Frontal cortex (tissue), 4 donors: ENCODE data around the gene GPR135. TPM values are rescaled to one million over a fixed set of nuclear protein-coding genes. Genes with fewer than 3 reads are reported as not detected.

Source experiments
- DNase-seq, 2 donors: peaks; one replicate each; pipeline ENCODE4 v3.0.0; 2012; ENCODE audit warnings: low spot score in 2 of 2
- FAIRE-seq: peaks from 2 replicates; lab custom pipeline; 2012; peaks lifted over from hg19 to GRCh38; lab: Jason Lieb, UNC
- total RNA-seq: library from RNA; depleted of rRNA; stranded (reverse); fragments of >200 nt; gene quantifications from one replicate; pipeline ENCODE4 v1.2.3, GENCODE V29; 2014
- donor health status: control.
- donor health status: control.
- donor health status: control.

GPR135 gene, protein sequence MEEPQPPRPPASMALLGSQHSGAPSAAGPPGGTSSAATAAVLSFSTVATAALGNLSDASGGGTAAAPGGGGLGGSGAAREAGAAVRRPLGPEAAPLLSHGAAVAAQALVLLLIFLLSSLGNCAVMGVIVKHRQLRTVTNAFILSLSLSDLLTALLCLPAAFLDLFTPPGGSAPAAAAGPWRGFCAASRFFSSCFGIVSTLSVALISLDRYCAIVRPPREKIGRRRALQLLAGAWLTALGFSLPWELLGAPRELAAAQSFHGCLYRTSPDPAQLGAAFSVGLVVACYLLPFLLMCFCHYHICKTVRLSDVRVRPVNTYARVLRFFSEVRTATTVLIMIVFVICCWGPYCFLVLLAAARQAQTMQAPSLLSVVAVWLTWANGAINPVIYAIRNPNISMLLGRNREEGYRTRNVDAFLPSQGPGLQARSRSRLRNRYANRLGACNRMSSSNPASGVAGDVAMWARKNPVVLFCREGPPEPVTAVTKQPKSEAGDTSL
- 5.3 TPM for total RNA-seq

DNA sequence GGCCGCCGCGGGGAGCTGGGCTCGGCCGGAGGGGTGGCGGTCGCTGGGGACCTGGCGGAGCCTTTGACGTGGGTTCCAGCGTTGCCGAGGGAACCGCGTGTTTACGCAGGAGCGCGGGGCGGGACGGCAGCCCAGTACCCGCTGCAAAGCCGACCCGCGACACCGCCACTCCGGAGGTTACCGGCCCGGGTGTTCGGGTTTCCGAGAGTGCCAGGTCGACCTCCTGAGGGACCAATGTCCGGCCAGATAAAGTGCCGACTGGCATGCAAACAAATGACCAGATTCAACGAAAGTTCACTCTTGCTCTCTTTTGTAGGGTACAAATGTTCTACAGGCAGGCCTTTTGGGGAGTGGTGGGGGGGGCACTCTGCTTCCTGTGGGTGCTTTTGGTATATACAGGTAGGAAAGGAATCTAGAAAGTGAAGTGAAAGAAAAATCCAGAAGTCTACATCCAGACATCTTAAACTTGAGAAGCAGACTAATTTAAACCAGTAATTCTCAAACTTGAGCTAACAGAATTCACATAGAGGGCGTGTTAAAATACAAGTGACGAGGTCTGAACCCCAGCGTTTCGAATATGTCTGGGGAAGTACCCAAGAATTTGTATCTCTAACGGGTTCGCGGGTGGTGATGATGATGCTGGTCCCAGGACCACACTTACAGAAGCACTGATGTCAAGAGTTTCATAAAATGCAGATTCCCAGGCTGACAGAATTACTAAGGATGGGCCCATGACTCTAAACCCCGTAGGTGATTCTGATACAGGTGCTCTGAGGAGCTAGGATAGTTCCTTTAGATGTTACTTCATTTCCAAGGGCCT, at the start of gene GPR135:
GPR135 (minus strand) TSS at position 65 of the 820 bp plus-strand sequence. CDS start 154 bp downstream, outside the sequence.
- DNase-seq (peak in 1 of 2 donors; percentile 18), FAIRE-seq (no peak)

DNA sequence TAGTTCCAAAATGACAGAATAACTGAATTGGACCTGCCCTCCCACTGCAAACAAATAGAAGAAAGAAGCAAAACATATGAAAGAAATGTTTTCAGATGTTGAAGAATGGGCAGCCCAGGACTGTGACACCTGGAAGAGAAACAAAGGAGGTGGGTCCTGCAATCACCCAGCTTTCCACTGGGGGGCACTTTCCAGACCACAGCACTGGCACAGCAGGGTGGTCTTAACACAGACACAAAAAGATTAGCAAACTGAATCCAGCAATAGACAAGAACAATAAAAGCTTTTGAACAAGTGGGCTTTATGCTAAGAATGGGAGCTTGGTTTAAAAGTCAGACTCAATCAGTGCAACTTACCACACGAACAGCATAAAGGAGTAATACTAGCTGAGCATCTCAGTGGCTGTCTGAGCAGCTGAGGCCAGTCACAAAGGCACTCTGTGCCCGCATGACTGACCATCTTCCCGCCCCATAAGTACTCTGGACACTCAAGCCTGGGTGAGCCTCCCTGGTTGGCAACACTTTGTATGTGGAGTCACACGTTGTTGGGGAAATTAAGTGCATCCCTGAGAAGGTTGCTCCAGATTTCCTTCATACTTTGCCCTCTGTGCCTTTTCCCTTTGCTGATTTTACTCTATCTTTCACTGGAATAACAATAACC, 46.9 kb upstream of the GPR135 start:
- no peak for DNase-seq

DNA sequence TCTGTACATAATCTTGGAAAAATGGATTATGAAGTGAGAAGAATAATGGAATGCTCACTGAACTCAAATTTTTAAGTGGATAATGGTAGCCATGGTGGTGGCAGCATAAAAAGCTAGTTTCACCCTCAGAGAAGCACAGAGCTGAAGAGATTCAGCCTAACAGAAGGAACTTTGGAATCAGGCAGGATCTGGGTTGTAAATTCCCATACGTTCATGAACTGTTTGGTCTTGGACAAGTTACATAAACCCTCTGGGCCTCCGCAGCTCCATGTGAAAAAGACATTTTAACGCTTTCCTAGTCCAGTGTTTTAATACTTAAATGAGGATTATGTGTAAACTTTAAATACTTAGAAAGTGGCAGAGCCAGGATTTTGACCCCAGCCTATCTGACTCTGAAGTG, 45.8 kb upstream of the GPR135 start:
- DNase-seq (no peak), FAIRE-seq (no peak)

More for the DNA sequence above, 46.9 kb upstream of the GPR135 start:
- FAIRE-seq, result no peak

DNA sequence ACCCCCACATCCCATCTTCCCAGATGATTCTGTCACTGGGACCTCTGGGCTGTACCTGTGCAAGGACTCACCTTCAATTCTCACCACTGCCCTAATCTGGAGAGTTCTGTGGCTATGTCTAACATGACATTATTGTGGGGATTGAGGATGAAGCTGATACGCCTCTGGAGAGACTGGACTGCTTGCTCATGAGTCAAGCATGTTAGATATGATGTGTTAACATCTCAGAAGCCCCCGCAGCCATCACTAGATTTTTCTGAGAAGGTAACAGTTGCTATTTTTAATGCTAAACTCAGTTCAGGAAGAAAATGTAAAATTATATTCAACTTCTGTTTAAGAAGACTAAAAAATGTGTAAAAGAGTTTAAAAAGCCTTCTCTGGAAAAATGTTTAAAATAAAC, 44.8 kb upstream of the GPR135 start:
- DNase-seq (no peak), FAIRE-seq (peak; percentile 57)

DNA sequence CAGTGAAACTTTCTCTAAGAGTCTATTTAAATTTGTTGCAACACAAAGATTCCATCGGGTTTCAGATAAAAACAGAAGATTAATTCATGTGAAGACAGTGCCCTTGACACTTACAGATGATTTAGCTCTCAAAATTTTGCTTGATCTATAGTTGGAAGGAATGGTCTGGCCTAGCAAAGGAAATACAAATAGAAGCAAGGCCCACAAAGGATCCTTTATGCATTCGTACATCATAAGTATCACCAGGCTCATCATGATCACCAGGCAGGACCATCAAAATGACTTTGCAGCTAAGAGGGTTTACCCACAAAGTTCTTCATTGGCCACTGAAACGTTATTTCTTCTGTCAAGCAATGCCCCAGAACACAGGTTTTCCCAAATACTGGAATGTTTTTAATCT, 43.9 kb upstream of the GPR135 start:
- DNase-seq, result no peak
- no peak for FAIRE-seq

DNA sequence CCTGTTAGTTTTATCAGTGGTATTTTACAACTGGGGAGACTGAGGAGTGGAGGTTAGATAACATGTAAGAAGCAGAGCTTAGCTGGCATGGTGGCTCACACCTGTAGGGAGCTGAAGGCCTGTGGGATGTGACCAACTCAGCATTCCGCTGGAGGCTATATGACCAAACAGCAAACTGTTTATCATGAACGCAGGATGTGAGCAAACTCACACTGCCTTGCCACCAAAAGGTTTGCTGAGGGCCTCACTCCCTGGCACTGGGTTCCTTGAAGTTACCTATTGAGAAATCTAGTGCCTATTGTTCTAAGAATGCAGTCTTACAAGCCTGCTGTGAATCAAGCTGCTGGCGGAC, 42.5 kb upstream of the GPR135 start:
- FAIRE-seq (no peak), DNase-seq (no peak)

DNA sequence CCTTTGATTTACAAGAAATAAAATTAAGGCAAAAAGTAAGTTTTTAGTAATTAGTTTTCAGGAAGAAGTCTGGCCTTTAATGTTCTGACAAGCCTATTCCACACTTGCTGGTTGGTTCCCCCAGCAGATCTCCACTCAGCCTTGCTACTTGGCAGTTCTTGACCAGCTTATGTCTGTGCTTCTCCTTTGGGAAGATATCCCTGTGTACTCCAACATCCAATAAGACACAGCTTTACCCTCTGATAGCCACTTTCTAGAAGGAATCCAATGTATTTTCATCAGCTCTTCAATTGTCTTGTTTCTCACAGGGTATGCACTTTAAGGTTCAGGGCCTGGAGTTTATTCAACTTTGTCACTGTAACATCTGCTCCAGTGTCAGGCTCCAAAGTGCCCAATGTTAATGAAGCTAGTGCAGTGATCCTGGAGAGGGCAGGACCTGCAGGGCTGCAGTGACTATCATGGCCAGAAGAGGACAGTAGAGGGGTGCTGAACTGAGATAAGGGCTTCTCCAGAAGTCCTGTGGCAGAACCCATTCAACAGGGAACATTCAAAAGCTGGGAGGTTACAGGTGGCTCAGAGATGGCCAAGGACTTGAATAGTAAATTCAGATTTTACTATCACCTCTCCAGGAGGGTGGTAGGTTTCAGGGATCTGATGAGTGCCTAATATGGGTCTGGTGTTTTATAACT, 42.0 kb upstream of the GPR135 start:
- peak in 1 of 2 donors; percentile 24 for DNase-seq
- no peak for FAIRE-seq

DNA sequence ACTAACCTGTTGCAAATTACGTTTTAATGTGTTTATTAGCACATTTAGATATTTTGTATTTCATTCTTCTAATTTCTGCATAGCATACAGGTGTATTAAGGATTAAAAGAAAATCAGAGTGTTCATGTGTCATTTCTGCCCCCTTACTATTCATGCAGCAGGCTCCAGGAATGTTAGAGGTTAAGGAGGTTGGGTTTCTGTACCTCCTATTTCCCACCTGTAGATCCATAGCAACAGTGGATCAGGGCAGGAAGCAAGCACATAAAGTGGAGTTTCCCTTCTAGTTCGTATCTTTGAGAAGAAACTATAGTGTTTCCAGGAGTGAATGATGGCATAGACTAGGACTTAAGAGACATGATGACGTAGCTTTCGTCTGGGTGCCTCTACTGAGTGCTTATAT, 38.1 kb upstream of the GPR135 start:
- FAIRE-seq (no peak), DNase-seq (no peak)

DNA sequence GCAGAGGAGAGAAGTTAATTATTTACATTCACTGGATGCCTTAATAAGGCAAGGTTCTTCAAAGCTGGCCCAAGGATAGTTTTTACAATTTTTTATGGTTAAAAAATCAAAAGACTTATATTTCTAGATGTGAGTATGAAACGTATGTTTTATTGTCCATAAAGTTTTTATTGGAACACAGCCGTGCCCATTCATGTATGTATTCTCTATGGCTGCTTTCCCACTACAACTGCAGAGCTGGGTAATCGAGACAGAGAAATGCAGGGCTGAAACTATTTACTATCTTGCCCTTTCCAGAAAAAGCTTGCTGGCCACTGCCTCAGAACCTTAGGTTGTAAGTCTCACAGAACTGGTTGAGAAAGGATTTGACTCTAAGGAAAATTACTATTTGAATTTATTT, 35.6 kb upstream of the GPR135 start:
- no peak for DNase-seq
- FAIRE-seq, result no peak

DNA sequence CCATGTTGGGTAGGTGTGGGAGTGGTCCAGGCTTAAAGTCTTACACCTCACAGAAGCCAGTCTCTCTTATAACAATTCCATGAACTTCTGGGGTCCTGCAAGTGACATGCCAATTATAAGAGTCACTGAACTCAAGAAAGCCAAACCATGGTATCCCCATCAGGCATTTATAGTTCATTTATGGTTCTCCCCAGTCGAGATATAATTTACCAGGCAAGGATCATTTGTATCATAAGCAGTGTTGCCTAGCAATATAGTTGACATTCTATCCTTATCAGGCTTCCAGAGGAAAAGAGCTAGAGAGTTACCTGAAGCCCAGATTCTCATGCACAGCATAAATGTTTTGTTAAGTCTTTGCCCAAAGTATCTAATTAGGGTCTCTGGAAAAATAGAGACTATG, 27.2 kb upstream of the GPR135 start:
- FAIRE-seq (no peak), DNase-seq (no peak)

DNA sequence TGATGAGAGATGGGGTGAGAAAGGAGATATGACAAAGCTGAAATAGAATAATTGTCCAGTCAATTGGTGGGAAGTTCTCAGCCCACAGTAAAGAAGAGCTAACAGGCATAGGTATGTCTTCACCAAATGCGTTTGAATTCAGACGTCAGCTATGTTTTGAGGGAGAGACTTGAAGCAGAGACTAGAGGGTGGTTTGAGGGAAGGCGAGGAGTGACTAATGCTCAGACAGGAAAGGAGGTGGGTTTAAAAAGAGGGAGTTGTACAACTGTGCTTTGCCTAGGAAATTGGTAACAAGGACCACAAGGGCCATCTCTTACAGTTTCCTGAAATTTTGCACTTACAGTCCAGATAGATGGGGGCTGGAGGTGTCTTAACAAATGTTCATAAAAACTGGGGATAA, 25.6 kb upstream of the GPR135 start:
- no peak for FAIRE-seq
- no peak for DNase-seq

DNA sequence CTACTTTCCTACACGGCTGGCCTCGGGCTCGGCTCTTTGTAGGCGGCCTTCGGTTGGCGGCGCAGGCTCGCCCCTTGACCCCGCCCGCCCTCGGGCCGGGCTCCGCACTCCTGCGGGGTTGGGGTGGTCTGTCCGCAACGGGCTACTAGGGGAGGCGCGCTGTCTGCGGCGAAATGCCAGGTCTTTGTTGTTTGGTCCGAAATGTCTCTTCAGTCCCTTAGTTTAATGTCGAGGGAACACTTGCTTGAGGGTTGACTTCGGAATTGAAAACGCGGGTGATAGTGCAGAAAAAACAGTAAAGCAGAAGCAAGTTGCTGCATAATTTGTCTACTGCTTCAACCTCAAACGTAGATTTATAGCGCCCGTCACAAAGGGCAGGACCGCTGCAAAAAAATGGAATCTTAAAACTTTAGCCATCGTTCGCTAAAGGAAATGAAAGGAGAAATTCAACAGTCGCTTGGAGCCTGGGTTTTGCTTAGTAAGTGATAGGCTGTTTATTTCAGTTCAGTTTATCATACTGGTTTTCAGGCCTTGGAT, 19.5 kb upstream of the GPR135 start:
- FAIRE-seq (no peak), DNase-seq (no peak)

DNA sequence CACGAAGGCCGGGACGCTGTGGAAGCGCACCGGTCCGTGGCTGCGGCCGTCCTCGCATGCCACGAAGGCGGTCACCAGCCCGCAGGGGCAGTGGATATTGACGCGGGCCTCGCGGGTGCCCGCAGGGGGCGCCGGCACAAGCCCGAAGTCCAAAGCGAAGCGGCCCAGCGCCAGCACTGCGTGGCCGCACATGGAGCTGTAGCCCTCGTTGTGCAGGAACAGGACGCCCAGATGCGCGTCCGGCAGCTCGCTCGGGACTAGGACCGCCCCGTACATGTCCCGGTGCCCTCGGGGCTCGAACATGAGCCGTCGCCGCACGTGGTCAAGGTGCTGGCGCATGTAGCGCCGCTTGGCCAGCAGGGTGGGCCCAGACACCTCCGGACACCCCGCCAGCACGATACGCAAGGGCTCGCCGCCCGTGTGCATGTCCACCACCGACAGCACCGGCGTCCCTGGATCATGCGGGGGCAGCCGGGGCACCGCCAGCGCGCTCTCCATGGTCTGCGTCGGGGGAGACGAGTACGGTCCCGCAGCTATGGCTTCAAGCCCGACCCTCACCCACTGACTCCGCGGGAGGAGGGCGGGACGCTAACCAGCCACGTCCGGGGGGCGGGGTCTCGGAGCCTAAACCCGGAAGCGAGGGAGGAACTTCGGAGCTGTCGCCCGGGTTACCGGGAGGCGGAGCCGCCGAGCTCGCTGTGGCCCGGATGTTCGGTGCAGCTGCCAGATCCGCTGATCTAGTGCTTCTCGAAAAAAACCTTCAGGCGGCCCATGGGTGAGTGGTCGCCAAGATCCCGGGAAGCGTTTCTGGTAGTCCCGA, 18.8 kb upstream of the GPR135 start, which contains the start of the genes JKAMP and L3HYPDH:
JKAMP (plus strand) TSS at position 699 of the 820 bp plus-strand sequence; CDS start at position 772, 73 bp downstream.
L3HYPDH (minus strand) TSS at position 590 of the 820 bp plus-strand sequence; CDS start at position 498, 92 bp downstream.
- peak; percentile 91 to 94 for DNase-seq
- no peak for FAIRE-seq

DNA sequence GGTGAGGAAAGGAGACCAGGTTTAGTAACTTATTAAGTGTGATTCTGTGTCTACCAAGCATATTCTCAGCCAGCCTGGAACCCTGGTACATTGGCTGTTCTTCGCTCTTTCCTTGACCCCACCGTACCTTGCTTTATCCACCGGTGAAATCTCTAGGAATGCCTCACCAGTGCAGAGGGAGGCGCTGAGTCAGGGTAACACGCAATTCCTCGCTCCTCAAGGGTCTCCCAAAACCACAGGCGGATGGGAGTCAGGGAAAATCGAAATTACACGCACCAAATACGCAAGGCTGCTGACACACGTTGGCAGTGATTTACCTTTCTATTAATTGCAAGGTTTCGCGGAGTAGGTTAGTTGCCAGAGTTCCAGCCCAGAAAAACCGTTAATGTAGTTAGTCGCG, 18.2 kb upstream of the GPR135 start:
- no peak for DNase-seq
- FAIRE-seq, result no peak

DNA sequence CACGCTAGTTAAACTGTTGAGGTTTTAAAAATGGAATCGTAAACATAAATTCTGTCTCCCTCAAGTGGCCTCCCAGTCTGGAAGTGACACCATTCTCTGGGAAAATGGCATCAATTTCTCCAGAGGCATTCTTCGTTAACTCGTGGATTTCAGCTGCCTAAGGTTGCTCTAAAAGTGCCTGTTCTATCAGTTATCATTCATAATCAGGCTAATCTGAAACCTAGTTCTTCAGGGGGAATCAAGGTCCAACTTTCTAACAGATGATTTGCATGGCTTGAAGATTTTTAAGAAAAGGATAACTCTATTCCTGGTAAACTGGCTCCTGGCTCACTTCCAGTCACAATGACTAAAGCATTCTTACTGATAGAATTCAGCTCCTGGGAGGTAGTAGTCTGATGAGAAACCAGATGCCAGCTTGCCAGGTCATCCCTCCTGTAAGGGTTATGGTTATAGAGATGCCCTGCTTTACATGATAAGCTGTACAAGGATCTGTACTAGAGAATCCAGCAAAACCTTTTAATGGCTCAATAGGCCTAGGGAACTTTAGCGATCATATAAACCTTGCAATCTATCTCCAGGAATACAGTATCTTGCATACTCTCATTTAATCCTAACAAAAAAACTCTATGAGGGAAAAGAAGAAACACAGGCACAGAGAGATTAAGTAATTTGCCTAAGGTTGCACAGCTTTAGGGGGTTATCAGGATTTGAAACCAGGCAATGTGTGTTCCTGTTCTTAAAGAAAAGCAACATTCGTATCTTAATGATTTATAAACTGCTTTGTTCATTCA, 17.6 kb upstream of the GPR135 start:
- FAIRE-seq (no peak), DNase-seq (no peak)

DNA sequence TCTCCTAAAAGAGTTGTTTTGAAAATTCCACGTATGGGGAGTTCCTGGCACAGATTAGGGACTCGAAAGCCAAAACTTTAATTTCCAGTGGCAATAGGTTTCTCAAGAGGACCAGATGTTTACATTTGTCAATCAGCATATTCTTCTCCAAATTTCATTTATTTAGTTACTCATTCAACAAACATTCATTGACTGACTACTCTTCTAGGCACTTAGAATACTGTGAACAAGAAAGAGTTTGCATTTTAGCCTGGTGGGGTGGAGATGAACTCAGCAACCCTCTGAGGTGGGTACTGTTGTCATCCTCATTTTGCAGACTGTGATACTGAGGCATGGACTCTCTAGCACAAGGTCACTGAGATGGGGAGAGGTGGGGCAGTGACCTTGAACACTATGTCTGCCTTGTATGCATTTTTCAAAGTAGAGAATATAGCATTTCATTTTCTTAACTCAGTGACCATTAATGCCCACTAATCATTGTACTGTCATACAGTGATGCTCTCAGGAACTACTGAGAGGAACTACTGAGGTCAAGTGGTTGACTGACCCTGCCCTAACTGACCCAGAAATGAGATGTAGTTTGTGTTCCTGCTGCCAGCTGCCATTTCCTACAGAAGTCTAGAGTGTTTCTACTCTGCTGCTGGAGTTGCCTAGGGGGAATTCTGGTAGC, 16.8 kb upstream of the GPR135 start:
- DNase-seq, result no peak
- FAIRE-seq, result no peak

DNA sequence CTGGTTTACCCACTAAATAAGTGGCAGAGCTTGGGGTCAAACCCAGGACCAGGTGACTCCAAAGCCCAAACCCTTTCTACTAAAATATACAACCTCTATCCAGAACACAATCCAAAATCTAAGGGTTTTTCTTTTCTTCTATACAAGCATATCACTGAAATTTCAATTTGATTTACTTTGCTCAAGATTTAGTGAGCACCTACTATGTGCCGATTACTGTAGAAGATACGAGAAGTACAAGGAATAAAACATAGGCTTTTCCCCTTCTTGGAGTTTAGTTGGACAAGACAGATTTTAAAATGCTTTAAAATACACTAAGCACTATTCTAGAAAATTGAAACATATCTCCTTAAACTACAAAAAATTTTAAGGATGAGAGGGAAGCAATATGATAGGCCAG, 16.2 kb upstream of the GPR135 start:
- DNase-seq, result no peak
- no peak for FAIRE-seq
